ENCODE results near the gene ANK3. TPM values are rescaled to one million over a fixed set of nuclear protein-coding genes. Genes with fewer than 3 reads are reported as not detected.

The ANK3 gene
- total RNA-seq, 2 donors from 2014 or later = 46.0 to 47.8 TPM

DNA sequence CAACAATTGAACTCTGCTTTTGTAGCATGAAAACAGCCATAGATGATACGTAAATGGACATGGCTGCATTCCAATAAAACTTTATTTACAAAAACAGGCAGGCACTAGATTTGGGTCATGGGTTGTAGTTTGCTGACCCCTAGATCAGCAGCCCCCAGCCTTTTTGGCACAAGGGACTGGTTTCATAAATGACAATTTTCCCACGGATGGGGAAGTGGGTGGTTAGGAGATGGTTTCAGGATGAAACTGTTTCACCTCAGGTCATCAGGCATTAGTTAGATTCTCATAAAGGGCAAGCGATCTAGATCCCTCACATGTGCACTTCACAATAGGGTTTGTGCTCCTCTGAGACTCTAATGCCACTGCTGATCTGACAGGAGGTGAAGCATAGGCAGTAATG is 16.5 kb upstream of the ANK3 start:
- Histone ChIP-seq H3K4me1 (replicated peaks) (no peaks in the 10 kb centered on the region), H3K27me3 (replicated peaks; ENCODE audit: insufficient read depth) (no peaks in the 10 kb centered on the region), H3K9me3 (no peaks in the 10 kb centered on the region), H3K4me3 (no peak overlapping the region), H3K36me3 (no peaks in the 10 kb centered on the region), H3K27ac (no peak overlapping the region)
- TF ChIP-seq, protein P1, sequence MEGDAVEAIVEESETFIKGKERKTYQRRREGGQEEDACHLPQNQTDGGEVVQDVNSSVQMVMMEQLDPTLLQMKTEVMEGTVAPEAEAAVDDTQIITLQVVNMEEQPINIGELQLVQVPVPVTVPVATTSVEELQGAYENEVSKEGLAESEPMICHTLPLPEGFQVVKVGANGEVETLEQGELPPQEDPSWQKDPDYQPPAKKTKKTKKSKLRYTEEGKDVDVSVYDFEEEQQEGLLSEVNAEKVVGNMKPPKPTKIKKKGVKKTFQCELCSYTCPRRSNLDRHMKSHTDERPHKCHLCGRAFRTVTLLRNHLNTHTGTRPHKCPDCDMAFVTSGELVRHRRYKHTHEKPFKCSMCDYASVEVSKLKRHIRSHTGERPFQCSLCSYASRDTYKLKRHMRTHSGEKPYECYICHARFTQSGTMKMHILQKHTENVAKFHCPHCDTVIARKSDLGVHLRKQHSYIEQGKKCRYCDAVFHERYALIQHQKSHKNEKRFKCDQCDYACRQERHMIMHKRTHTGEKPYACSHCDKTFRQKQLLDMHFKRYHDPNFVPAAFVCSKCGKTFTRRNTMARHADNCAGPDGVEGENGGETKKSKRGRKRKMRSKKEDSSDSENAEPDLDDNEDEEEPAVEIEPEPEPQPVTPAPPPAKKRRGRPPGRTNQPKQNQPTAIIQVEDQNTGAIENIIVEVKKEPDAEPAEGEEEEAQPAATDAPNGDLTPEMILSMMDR (IDR thresholded peaks at IDR 0.05) = no peak
- TF ChIP-seq POLR2A (IDR thresholded peaks at IDR 0.05) = no peak
- no peak for TF ChIP-seq POLR2AphosphoS5 (IDR thresholded peaks at IDR 0.05)
- 94% methylated on average over 3 of the region's 3 CpGs for WGBS
- DNase-seq (ENCODE audit: low spot score) = no peak
- intact Hi-C loops (cut with DNase I) = no loop called here

DNA sequence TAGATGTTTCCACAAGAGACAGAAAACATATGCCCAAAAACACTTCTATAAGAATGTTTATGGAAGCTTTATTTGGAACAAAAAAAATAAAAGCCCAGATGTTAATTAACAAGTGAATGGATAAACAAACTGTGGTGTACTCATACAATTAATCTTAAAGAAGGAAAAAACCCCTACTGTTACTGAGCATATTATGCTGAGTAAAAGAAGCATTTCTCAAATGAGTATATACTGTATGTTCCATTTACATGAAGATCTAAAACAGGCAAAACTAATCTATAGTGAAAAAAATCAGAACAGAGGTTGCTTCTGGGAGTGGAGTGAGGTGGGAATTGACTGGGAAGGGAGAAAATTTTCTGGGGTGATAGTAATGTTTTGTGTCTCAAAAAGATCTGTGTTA is 15.5 kb upstream of the ANK3 start:
- intact Hi-C loops (cut with DNase I) = no loop called here
- Histone ChIP-seq H3K4me3 (no peak overlapping the region), H3K27me3 (replicated peaks; ENCODE audit: insufficient read depth) (no peaks in the 10 kb centered on the region), H3K9me3 (no peaks in the 10 kb centered on the region), H3K27ac (no peak overlapping the region), H3K4me1 (replicated peaks) (no peaks in the 10 kb centered on the region), H3K36me3 (no peaks in the 10 kb centered on the region)
- DNase-seq (ENCODE audit: low spot score) = no peak
- TF ChIP-seq POLR2AphosphoS5 (IDR thresholded peaks at IDR 0.05) (no peak), POLR2A (IDR thresholded peaks at IDR 0.05) (no peak)
- TF ChIP-seq, protein P1 (IDR thresholded peaks at IDR 0.05) = no peak

DNA sequence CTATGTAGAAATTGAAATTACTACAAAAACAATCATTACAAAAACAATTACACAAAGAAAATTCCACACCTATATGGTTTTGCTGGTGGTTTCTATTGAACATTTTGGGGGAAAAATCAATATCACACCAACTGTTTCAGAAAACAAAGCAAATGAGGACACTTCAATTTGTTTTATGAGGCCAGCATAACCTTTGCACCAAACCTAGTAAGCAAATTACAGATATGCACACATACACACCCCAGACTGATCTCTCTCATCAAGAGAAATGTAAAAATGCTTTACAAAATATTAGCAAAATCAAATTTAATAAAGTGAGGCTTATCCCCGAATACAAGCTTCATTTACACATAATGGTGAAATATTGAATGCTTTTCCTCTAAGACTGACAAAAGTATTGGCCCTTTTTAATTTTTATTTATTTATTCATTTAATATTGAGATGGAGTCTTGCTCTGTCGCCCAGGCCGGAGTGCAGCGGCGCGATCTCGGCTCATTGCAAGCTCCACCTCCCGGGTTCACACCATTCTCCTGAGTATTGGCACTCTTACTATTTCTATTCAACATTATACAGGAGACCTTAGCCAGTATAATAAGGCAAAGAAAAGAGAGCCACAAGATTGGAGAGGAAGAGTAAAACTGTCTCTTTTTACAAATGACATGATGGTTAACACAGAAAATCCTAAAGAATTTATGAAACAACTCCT is 13.6 kb upstream of the ANK3 start:
- H3K4me1 ChIP-seq (replicated peaks) = no peaks in the 10 kb centered on the region

DNA sequence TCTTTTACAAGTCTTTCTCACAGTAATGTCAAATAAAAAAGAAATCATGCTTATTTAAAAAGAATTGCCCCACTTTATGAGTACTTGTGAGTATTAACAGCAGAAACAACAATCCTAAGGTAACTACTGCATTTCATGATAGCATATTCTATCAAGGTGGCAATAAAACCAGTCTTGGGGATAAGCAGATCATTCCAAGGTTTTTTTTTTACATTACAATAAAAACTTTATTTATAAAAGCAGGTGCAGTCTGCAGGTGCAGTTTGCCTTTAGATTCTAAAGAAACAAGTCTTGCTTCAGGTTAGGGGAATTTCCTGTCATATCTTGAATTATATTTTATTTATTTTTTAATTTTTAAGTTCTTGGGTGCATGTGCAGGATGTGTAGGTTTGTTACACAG is 10.7 kb upstream of the ANK3 start:
- Histone ChIP-seq H3K27me3 (replicated peaks; ENCODE audit: insufficient read depth) (no peaks in the 10 kb centered on the region), H3K4me1 (replicated peaks) (no peaks in the 10 kb centered on the region), H3K4me3 (no peak overlapping the region), H3K27ac (no peak overlapping the region), H3K9me3 (no peaks in the 10 kb centered on the region), H3K36me3 (no peaks in the 10 kb centered on the region)
- no peak for DNase-seq (ENCODE audit: low spot score)
- no peak for TF ChIP-seq POLR2A (IDR thresholded peaks at IDR 0.05)
- TF ChIP-seq, protein P1 (IDR thresholded peaks at IDR 0.05) = no peak
- no peak for TF ChIP-seq POLR2AphosphoS5 (IDR thresholded peaks at IDR 0.05)
- intact Hi-C loops (cut with DNase I) = no loop called here

More for the DNA sequence above, 13.6 kb upstream of the ANK3 start:
- intact Hi-C loops (cut with DNase I) = no loop called here
- H3K27me3 ChIP-seq (replicated peaks; ENCODE audit: insufficient read depth) = no peaks in the 10 kb centered on the region
- DNase-seq (ENCODE audit: low spot score) = no peak
- H3K27ac ChIP-seq = no peak overlapping the region
- whole genome bisulfite sequencing = 93% methylated on average over 8 of the region's 8 CpGs
- TF ChIP-seq, protein P1 (IDR thresholded peaks at IDR 0.05) = no peak
- TF ChIP-seq POLR2A (IDR thresholded peaks at IDR 0.05) = no peak
- TF ChIP-seq POLR2AphosphoS5 (IDR thresholded peaks at IDR 0.05) = no peak
- no peaks in the 10 kb centered on the region for H3K9me3 ChIP-seq
- no peak overlapping the region for H3K4me3 ChIP-seq
- H3K36me3 ChIP-seq = no peaks in the 10 kb centered on the region

DNA sequence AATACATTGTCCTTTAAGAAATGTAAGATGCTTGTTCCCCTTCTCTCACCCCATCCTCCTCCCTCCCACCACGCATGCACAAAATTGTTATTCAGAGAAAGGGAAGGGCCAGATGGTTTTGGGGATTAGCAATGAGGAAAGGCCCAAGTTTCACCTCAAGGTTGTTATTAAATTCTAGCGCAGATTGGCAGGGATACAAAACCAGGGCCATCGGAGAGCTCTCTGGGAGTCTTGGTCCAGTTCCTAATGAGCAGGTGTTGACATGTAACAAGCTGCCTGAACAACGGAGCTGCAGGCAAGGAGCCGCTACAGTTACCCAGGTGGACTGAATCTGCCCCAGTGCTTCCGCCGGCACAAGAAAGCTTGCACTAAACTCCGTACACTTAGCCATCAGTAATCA is 9.7 kb upstream of the ANK3 start:
- WGBS = 39% methylated on average over 8 of the region's 8 CpGs
- TF ChIP-seq, protein P1 (IDR thresholded peaks at IDR 0.05) = no peak
- TF ChIP-seq POLR2AphosphoS5 (IDR thresholded peaks at IDR 0.05) = peak; percentile 44
- intact Hi-C loops (cut with DNase I) = no loop called here
- no peaks in the 10 kb centered on the region for H3K36me3 ChIP-seq
- H3K4me1 ChIP-seq (replicated peaks) = no peaks in the 10 kb centered on the region
- no peak overlapping the region for H3K27ac ChIP-seq
- H3K9me3 ChIP-seq = no peaks in the 10 kb centered on the region
- H3K27me3 ChIP-seq (replicated peaks; ENCODE audit: insufficient read depth) = no peaks in the 10 kb centered on the region
- H3K4me3 ChIP-seq = no peak overlapping the region
- DNase-seq (ENCODE audit: low spot score) = peak; percentile 61
